HG03108 (cell line): ENCODE data around the gene NKX1-1.

Source experiments
- ATAC-seq: cut with Tn5 transposase; IDR thresholded peaks from one replicate; pipeline ENCODE4 v1.9.1; 2021; ENCODE audit warnings: moderate library complexity; ENCODE audit not compliant: unreplicated experiment

NKX1-1 gene

GRCh38 chr4:1362046-1362445 is 44.2 kb downstream of the NKX1-1 start:
- ATAC-seq, result no peak

GRCh38 chr4:1361431-1361830 is 44.8 kb downstream of the NKX1-1 start:
- no peak for ATAC-seq

GRCh38 chr4:1360423-1361283 is 45.6 kb downstream of the NKX1-1 start:
- no peak for ATAC-seq

GRCh38 chr4:1359976-1360375 is 46.3 kb downstream of the NKX1-1 start:
- no peak for ATAC-seq

GRCh38 chr4:1359144-1359501 is 47.1 kb downstream of the NKX1-1 start:
- no peak for ATAC-seq

- no peak for ATAC-seq
These were observed 47.7 kb downstream of the NKX1-1 start for GRCh38 chr4:1358421-1359143.

- ATAC-seq, result no peak
These were observed 48.6 kb downstream of the NKX1-1 start for GRCh38 chr4:1357356-1358248.

GRCh38 chr4:1356181-1356998 is 49.9 kb downstream of the NKX1-1 start:
- no peak for ATAC-seq

- ATAC-seq, result no peak
These were observed 50.9 kb downstream of the NKX1-1 start for GRCh38 chr4:1355378-1355777.

- ATAC-seq, result no peak
These were observed 51.3 kb downstream of the NKX1-1 start for GRCh38 chr4:1354983-1355275.

GRCh38 chr4:1354136-1354982 is 51.9 kb downstream of the NKX1-1 start:
- ATAC-seq, result no peak

- no peak for ATAC-seq
These were observed 52.8 kb downstream of the NKX1-1 start for GRCh38 chr4:1353186-1354055.
